Heart right ventricle (tissue), 16 donors: ENCODE data around the gene SP140. TPM values are rescaled to one million over a fixed set of nuclear protein-coding genes. Genes with fewer than 3 reads are reported as not detected.

Experiments used
- ATAC-seq, 8 donors: fragments of 200-7000 bp; cut with Tn5 transposase; one replicate each; pipeline ENCODE4 v1.9.1; 2020; ENCODE audit warnings: mild to moderate bottlenecking in 8 of 8, moderate library complexity in 8 of 8, moderate number of reproducible peaks in 1 of 8
- DNase-seq, 2 donors: peaks; one replicate each; pipeline ENCODE4 v3.0.0-alpha.2; 2020
- H3K27ac ChIP-seq, 10 donors: fragments of 200-600 bp; sonication (generic) in 2 of 10; one replicate each; pipeline versions ENCODE4 v1.5.0 to v1.8.0; 2020 to 2022; ENCODE audit warnings: mild to moderate bottlenecking in 3 of 10
- H3K27me3 ChIP-seq, 7 donors: fragments of 200-600 bp; one replicate each; pipeline ENCODE4 v1.8.0; 2021 to 2022; ENCODE audit warnings: mild to moderate bottlenecking in 2 of 7
- H3K36me3 ChIP-seq, 9 donors: fragments of 200-600 bp; sonication (generic) in 1 of 9; one replicate each; pipeline versions ENCODE4 v1.5.0 to v1.8.0; 2020 to 2022; ENCODE audit warnings: mild to moderate bottlenecking in 2 of 9
- H3K4me1 ChIP-seq, 9 donors: fragments of 200-600 bp; sonication (generic) in 1 of 9; one replicate each; pipeline versions ENCODE4 v1.5.0 to v1.8.0; 2020 to 2022; ENCODE audit warnings: mild to moderate bottlenecking in 4 of 9
- H3K4me3 ChIP-seq, 10 donors: fragments of 200-600 bp; sonication (generic) in 2 of 10; one replicate each; pipeline versions ENCODE4 v1.5.0 to v1.8.0; 2020 to 2022; ENCODE audit warnings: mild to moderate bottlenecking in 7 of 10, moderate library complexity in 2 of 10
- H3K9me3 ChIP-seq, 11 donors: fragments of 200-600 bp in 10 of 11; sonication (generic) in 2 of 11; one replicate each; pipeline versions ENCODE4 v1.5.0 to v1.8.0; 2013 to 2022; ENCODE audit warnings: mild to moderate bottlenecking in 2 of 11, control low read depth in 1 of 11, moderate library complexity in 1 of 11
- CTCF ChIP-seq, 9 donors: fragments of 200-600 bp; sonication (generic) in 2 of 9; IDR thresholded peaks; one replicate each; pipeline versions ENCODE4 v1.5.0 to v1.8.0; 2021 to 2022; ENCODE audit warnings: antibody characterized with exemption in 9 of 9, mild to moderate bottlenecking in 5 of 9, moderate library complexity in 1 of 9
- WGBS, 2 donors: extraction: QIAGEN DNeasy Blood & Tissue Kit; methylation state at CpG; one replicate each; pipeline ENCODE4 v1.1.7; 2013; ENCODE audit warnings: inconsistent platforms in 1 of 2; 5-methylcytosine and 5-hydroxymethylcytosine counted together
- intact Hi-C, 10 donors: fragments of 100-400 bp; cut with DNase I; formaldehyde crosslinking; loops; one replicate each; pipeline versions ENCODE4 v1.11.1 to v1.14.2; 2022
- polyA plus RNA-seq, 2 donors: library from polyadenylated mRNA; stranded (reverse); fragments of 200-250 nt; gene quantifications; one replicate each; pipeline ENCODE4 v1.2.3, GENCODE V29; 2013
- total RNA-seq, 10 donors: library from RNA; stranded (reverse); fragmentation: NEBNext Ultra II Directional in 3 of 10; extraction: Animal tissue kit (Norgen Biotek cat#: 25700) in 3 of 10; gene quantifications; one replicate each; pipeline versions ENCODE4 v1.2.1 to v1.2.4, GENCODE V29; 2021 to 2023
- donor health status: Arrhythmogenic right ventricular cardiomyopathy.
- donor health status: ischemic (EF 13 %, LVEDD 7.1; RV severe dilation, severe dysfunction).
- donor health status: healthy with polysubstance abuse.
- donor health status: DM: no; HTN: yes; CAD: no.
- donor health status: DM: no; HTN: no; CAD: no.
- donor health status: ischemic (EF 25% LVEDD 6.9; RV normal size, moderate dysfunction).
- donor health status: ischemic (EF 25% LVEDD 5.7; RV mildly dilated, moderate dysfunction).
- donor health status: healthy.
- donor health status: DM: yes; HTN: yes; CAD: no.
- donor health status: Ischemic cardiomyopathy.
- donor health status: ischemic (EF 35%, LVEDD 5.7; RV mildly dilated, moderate dysfunction).
- donor health status: nonischemic (EF 11% LVEDD 7.7; RV severe dilation, severe dysfunction).
- donor health status: DM: yes; HTN: yes; CAD: no.
- donor health status: PGD.
- donor health status: ischemic (EF 29% LVEDD 5.4; RV normal size, mild dysfunction).
- donor health status: nonischemic (EF 23%, LVEDD 6.1; RV moderate dilation, normal function).

Gene SP140
- total and polyA plus RNA-seq, 12 donors, result 0.09 to 3.3 (median 0.58) TPM; not detected in 2

DNA sequence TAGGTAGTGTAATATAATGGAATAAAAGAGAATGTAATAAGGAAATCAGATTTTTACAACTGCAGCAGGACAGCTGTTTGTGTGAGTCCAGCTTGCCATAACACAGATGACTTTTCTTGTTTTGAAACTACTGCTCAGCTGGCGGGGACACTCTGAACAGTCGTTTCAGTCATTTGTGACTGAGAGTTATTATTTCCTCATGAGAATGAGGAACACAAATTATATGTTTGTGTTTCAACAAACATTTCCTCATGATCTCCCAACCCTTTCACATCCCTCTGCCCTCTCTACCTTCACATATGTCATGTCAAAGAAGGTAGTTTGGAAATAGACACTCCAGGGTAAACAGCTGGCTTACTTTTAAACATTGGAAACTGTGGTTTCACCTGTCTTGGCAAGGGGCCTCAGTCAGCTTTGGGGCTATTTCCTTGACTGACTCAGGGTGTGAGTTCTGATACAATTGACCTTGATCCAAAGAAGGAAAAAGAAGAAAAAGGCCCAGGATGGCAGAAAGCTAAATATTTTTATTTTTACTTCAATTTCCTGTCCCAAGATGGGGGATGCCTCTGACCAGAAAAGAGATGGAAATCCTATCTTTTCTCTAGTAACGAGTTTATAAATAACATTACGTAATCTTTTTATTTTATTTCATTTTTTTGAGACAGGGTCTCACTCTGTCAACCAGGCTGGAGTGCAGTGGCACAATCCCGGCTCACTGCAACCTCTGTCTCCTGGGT lies 102.0 kb downstream of the SP140 start:
- no peak for DNase-seq
- peak overlapping the region; percentile 9 to 65 (median 54) for H3K4me3 ChIP-seq
- peaks cover 0 to 9% (median 0%) of the 10 kb centered on the region in 11 donors for H3K9me3 ChIP-seq
- H3K36me3 ChIP-seq, result peaks cover 0 to 19% (median 0%) of the 10 kb centered on the region in 9 donors
- no peak for TF ChIP-seq CTCF (IDR thresholded peaks at IDR 0.05)
- 65 to 71% methylated on average over 5 of the region's 5 CpGs for WGBS, 2 donors
- H3K27me3 ChIP-seq, result no peaks in the 10 kb centered on the region
- H3K4me1 ChIP-seq, result peaks cover 0 to 41% (median 19%) of the 10 kb centered on the region in 9 donors
- peak in 4 of 8 donors; percentile 13 to 38 (median 28) for ATAC-seq
- peak overlapping the region in 9 of 10 donors; percentile 54 to 97 (median 83) for H3K27ac ChIP-seq
- intact Hi-C loops, result loop anchor here in 3 of 10 donors (5.0 to 10.0 kb wide), 3 partner anchors 90 to 113 kb away; partner anchors contain the start of genes SP100 (in 1 of the 3) and SP110 (in 1 of the 3)

DNA sequence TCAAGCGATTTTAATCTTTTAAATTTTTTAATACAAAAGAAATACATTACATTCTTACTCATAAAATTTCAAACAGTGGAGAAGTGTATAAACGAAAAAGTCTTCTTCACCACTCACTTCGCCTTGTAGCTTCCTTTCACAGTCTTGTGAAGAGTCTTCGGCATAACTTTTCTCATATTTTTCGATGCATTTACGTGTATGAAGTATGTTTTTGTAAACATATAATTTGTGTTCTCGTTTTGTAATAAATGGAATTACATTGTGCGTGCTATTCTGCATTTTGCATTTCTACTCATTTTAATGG lies 102.6 kb downstream of the SP140 start:
- Histone ChIP-seq H3K4me3 (peak overlapping the region in 6 of 10 donors; percentile 52 to 65 (median 58)), H3K27me3 (no peaks in the 10 kb centered on the region), H3K27ac (peak overlapping the region in 3 of 10 donors; percentile 82 to 97 (median 89)), H3K9me3 (peaks cover 0 to 4% (median 0%) of the 10 kb centered on the region in 11 donors), H3K36me3 (peaks cover 0 to 22% (median 0%) of the 10 kb centered on the region in 9 donors), H3K4me1 (peaks cover 0 to 41% (median 19%) of the 10 kb centered on the region in 9 donors)
- WGBS, 2 donors, result 84 to 96% methylated on average over 8 of the region's 8 CpGs
- DNase-seq (no peak), ATAC-seq (no peak)
- intact Hi-C loops, result loop anchor here in 3 of 10 donors (5.0 to 10.0 kb wide), 3 partner anchors 89 to 113 kb away; partner anchors contain the start of genes SP100 (in 1 of the 3) and SP110 (in 1 of the 3)
- TF ChIP-seq CTCF (IDR thresholded peaks at IDR 0.05), result no peak

DNA sequence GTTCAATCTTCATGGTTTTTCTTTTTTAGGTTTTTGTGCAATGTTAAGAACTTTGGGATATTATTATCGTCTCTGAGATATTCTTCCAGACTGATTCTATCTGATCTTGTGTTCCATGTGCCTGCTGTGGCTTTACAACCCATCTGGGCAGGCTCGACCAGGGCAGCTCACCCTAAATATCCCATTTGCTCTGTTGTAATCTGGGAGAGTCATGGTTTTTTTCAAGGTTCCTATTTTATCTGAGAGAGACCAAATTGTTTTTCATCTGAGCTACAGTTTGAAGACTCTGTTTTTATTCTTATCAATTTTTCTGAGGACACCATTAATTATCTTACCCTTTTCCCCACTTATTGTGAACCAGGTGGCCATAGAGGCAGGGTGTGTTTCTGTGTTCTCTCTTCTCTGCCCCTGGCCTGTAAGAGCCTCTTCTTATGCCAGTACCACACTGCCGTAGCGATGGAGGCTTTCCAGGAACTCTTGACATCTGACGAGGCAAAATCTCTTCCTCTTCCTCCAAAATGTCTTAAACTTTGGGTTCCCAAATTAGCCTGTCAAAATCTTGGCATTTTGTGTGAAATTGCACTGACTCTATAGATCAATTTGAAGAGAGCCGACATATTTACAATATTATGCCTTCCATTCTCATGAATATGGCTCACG lies 104.5 kb downstream of the SP140 start:
- Histone ChIP-seq H3K36me3 (peaks cover 0 to 35% (median 0%) of the 10 kb centered on the region in 9 donors), H3K4me1 (peaks cover 0 to 42% (median 20%) of the 10 kb centered on the region in 9 donors), H3K9me3 (no peaks in the 10 kb centered on the region), H3K27ac (peak overlapping the region in 1 of 10 donors; percentile 32), H3K4me3 (no peak overlapping the region), H3K27me3 (no peaks in the 10 kb centered on the region)
- ATAC-seq (no peak), DNase-seq (no peak)
- intact Hi-C loops, result loop anchor here in 3 of 10 donors (5.0 to 10.0 kb wide), 3 partner anchors 87 to 115 kb away; partner anchors contain the start of genes SP100 (in 1 of the 3) and SP110 (in 1 of the 3)
- 86 to 87% methylated on average over 7 of the region's 7 CpGs for WGBS, 2 donors
- TF ChIP-seq CTCF (IDR thresholded peaks at IDR 0.05), result no peak

GRCh38 chr2:230330725-230331124 lies 105.2 kb downstream of the SP140 start:
- Histone ChIP-seq H3K36me3 (peaks cover 0 to 35% (median 0%) of the 10 kb centered on the region in 9 donors), H3K4me1 (peaks cover 0 to 47% (median 24%) of the 10 kb centered on the region in 9 donors), H3K27me3 (no peaks in the 10 kb centered on the region), H3K4me3 (no peak overlapping the region), H3K27ac (no peak overlapping the region), H3K9me3 (no peaks in the 10 kb centered on the region)
- 89 to 93% methylated on average over 7 of the region's 7 CpGs for whole genome bisulfite sequencing, 2 donors
- no peak for DNase-seq
- TF ChIP-seq CTCF (IDR thresholded peaks at IDR 0.05), result no peak
- intact Hi-C loops, result no loop called here
- no peak for ATAC-seq
